ENCODE data around the gene CDC42EP5.
A peak's percentile ranks its signal among the peaks of the same experiment; 100 is the strongest.

The CDC42EP5 gene

DNA sequence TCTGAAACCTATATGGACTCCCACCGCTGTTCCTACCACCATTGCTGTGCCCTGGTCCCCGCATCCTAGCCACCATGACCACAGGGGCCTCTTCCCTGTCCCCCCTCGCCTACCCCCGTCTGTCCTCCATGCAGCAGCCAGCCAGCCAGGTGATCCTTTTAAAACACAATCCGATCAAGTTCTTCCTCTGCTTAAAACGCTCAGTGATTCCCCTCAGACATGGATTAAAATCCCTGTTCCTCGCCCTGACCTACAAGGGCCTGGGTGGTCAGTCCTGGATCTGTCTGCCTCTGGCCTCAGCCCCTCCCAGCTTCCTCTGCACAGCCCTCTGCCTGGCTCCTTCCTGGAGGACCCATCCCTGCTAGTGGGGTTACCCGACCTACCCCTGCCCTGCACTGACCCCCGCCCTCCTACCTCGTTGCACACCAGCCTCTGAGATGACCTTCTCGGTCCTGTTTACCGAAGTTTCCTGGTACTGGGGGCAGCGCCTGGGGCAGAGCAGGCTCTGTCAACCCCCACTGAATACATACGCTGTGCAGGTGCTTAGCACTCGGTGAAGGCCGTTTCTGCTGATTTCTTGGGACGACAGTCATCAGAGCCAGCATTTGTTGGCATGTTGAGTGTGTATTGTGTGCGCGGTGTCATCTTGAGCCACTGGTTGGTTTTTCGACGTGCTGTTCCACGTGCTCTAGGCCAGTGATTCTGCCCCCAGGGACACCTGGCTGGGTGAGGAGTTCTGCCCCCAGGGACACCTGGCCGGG is 38.8 kb downstream of the CDC42EP5 start:
- ATAC-seq: no peak
- peaks cover 3% of the 10 kb centered on the region for H3K36me3 Mint-ChIP-seq (ENCODE audit: low read depth)
- no peak overlapping the region for H3K4me3 Mint-ChIP-seq
- peaks cover 8% of the 10 kb centered on the region for H3K27me3 Mint-ChIP-seq
- DNase-seq: no peak
- H3K27ac Mint-ChIP-seq: no peak overlapping the region
- peaks cover 20% of the 10 kb centered on the region for H3K4me1 Mint-ChIP-seq
- no peaks in the 10 kb centered on the region for H3K9me3 Mint-ChIP-seq

DNA sequence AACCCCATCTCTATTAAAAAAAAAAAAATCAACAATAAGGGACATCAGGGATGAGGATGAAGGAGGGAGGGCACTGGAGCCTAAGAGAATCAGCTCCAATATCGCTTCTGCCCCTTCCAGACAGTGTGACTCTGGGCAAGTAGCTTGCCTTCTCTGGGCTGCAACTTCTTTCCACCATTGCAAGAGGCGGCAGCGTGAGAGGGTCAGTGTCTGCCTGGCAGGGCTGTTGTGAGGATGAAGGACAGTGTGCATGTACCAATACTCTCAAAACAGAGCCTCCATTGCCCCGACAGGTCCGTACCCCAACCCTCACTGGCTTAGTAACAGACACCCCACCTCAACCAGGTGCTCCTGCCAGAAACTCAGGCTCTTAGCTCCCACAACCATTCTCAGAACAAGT is 39.4 kb downstream of the CDC42EP5 start:
- Mint-ChIP-seq H3K9me3 (no peaks in the 10 kb centered on the region), H3K4me3 (no peak overlapping the region), H3K27ac (no peak overlapping the region), H3K27me3 (peaks cover 14% of the 10 kb centered on the region), H3K4me1 (peaks cover 16% of the 10 kb centered on the region), H3K36me3 (ENCODE audit: low read depth) (peaks cover 3% of the 10 kb centered on the region)
- DNase-seq: no peak
- ATAC-seq: no peak

DNA sequence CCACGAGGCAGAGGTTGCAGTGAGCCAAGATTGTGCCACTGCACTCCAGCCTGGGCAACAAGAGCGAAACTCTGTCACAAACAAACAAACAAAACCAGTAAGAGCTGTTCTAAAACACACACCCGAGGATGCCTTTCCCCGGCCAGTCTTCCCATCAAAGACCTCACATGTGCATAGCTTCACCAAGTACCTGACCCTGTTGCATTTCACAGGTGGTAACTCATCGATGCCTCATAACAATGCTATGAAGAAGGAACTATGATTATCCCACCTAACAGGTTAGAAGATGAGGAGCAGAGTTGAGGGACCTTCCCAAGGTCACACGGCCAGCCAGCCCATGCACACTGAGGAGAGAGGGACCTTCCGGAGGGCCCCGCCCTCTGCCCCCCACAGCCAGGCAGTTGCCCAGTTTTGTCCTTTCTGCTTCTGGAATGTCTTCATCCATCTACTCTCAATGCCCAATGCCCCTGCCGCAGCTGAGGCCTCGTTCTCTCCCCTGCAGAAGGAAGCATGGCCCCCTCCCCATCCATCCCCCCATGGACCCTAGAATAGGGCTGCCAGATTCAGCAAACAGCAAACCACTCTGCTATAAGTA is 40.9 kb downstream of the CDC42EP5 start:
- Mint-ChIP-seq H3K36me3 (ENCODE audit: low read depth) (peaks cover 3% of the 10 kb centered on the region), H3K27me3 (peaks cover 18% of the 10 kb centered on the region), H3K27ac (no peak overlapping the region), H3K4me3 (no peak overlapping the region), H3K4me1 (peaks cover 16% of the 10 kb centered on the region), H3K9me3 (no peaks in the 10 kb centered on the region)
- DNase-seq (no peak), ATAC-seq (no peak)

DNA sequence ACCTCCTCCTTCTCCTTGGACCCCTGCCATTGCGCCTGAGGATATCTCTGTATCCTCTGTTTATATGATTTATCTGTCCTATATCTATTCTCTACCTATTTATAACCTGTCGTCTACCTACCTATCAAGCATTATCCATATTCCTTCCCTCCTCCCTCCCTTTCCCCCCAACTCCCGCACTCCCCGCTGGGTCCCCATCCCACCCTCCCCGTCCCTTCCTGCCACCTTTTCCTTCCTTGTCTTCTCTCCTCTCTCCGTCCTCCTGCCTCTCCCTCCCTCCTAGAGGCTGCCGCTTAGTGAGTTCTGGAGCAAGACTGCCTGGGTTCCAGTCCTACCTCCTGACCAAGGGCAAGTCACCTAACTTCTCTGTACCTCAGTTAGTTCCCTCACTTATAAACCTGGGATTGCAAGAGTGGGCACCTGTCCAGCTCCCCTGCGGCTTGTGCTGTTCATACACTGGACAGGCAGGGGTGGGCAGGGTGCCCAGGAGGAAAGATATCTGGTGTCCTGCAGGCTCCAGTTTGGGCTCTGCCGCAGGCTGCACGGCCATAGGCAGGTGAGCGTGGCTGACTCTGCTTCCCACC is 41.7 kb downstream of the CDC42EP5 start:
- peaks cover 22% of the 10 kb centered on the region for H3K27me3 Mint-ChIP-seq

DNA sequence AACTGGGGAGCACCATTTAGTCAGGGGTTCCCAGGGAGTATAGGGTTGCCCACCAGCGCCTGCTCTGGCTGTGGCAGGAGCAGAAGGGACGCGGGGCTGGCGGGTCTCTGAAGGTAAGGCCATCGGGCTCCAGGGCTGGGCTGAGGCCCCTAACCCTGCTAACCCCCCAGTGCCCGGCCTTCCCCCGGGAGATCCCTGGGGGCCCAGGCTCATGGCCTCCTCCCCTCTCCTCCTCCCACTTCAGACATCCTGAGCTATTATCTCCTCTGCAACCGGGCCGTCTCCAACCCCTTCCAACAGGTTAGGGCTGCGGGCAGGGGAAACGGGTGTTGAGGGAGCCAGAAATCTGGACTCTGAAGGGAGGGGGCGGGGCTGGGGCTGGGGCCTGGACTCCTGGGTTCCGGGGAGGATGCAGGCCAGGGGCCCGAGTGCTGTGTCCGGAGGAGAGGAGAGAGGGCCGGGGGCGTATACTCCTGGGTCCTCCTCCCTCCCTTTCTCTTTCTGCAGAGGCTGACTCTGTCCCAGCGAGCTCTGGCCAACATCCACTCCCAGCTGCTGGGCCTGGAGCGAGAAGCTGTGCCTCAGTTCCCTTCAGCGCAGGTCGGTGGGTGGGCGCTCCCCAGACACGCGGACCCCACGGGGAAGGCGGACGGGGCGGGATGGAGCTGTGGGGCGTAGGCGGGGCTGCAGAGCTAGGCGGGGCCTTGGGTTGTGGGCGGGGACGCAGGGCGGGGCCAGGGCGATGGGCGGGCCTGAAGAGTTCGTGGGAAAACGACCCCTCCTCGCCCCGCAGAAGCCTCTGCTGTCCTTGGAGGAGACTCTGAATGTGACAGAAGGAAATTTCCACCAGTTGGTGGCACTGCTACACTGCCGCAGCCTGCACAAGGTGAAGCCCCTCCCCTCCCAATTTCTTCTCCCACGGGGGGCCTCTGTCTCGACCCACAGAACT is 42.5 kb downstream of the CDC42EP5 start:
- H3K4me3 Mint-ChIP-seq: peak overlapping the region; percentile 42

More for the DNA sequence above, 41.7 kb downstream of the CDC42EP5 start:
- no peak for DNase-seq
- H3K4me3 Mint-ChIP-seq: no peak overlapping the region
- H3K27ac Mint-ChIP-seq: no peak overlapping the region
- no peaks in the 10 kb centered on the region for H3K9me3 Mint-ChIP-seq
- H3K4me1 Mint-ChIP-seq: peaks cover 16% of the 10 kb centered on the region
- ATAC-seq: no peak
- H3K36me3 Mint-ChIP-seq (ENCODE audit: low read depth): no peaks in the 10 kb centered on the region

DNA sequence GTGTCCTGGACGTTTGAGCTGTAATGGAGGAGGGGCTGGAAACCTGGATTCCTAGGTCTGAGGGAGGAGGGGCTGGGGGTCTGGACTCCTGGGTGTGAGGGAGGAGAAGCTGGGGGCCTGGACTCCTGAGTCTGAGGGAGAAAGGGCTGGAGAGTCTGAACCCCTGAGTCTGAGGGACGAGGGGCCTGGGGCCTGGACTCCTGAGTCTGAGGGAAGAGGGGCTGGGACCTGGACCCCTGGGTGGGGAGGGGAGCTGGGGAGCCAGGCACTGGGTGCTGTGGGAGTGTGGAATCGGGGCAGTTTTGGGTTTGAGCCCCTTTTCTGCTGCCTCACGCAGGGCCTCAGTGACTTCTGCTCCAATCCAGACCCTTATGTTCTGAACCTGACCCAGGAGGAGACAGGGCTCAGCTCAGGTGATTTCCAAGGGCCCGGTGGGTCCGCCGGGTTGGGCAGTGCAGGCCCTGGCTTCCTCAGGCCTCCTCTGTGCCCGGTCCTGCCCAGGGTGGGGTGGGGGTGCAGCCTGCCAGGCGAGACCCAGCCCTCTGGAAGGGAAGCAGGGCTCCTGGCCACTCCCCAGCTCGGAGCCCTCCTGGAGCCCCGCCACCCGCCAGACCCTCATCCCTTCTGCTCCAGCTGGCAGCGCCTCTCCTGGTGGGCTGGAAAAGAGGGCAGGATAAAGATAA is 43.4 kb downstream of the CDC42EP5 start:
- DNase-seq: no peak
- no peak overlapping the region for H3K4me3 Mint-ChIP-seq
- peaks cover 28% of the 10 kb centered on the region for H3K27me3 Mint-ChIP-seq
- no peaks in the 10 kb centered on the region for H3K9me3 Mint-ChIP-seq
- no peak for ATAC-seq
- no peaks in the 10 kb centered on the region for H3K36me3 Mint-ChIP-seq (ENCODE audit: low read depth)
- H3K27ac Mint-ChIP-seq: no peak overlapping the region
- peaks cover 10% of the 10 kb centered on the region for H3K4me1 Mint-ChIP-seq

More for the DNA sequence above, 42.5 kb downstream of the CDC42EP5 start:
- ATAC-seq (peak; percentile 49), DNase-seq (peak; percentile 66)
- Mint-ChIP-seq H3K36me3 (ENCODE audit: low read depth) (no peaks in the 10 kb centered on the region), H3K27ac (no peak overlapping the region), H3K4me1 (peaks cover 16% of the 10 kb centered on the region), H3K9me3 (no peaks in the 10 kb centered on the region), H3K27me3 (peaks cover 28% of the 10 kb centered on the region)

DNA sequence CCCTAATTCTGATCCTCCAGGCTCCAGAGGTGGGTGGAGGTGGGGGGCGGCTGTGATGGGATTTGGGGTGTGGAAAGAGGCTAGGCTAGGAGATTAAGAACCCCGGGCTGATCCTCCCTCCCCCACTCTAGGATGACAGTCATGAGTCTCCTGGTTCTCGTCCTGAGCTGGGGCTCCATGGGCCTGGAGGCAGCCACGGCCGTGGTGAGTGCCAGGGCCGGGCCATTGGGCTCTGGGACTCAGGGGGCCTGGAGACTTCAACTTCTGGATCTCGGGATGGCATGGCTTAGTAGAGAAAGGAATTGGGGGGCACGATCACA is 44.0 kb downstream of the CDC42EP5 start:
- H3K27ac Mint-ChIP-seq: no peak overlapping the region
- H3K27me3 Mint-ChIP-seq: peaks cover 28% of the 10 kb centered on the region
- DNase-seq: no peak
- no peak for ATAC-seq
- no peak overlapping the region for H3K4me3 Mint-ChIP-seq
- H3K4me1 Mint-ChIP-seq: peaks cover 6% of the 10 kb centered on the region
- no peaks in the 10 kb centered on the region for H3K9me3 Mint-ChIP-seq
- H3K36me3 Mint-ChIP-seq (ENCODE audit: low read depth): no peaks in the 10 kb centered on the region

DNA sequence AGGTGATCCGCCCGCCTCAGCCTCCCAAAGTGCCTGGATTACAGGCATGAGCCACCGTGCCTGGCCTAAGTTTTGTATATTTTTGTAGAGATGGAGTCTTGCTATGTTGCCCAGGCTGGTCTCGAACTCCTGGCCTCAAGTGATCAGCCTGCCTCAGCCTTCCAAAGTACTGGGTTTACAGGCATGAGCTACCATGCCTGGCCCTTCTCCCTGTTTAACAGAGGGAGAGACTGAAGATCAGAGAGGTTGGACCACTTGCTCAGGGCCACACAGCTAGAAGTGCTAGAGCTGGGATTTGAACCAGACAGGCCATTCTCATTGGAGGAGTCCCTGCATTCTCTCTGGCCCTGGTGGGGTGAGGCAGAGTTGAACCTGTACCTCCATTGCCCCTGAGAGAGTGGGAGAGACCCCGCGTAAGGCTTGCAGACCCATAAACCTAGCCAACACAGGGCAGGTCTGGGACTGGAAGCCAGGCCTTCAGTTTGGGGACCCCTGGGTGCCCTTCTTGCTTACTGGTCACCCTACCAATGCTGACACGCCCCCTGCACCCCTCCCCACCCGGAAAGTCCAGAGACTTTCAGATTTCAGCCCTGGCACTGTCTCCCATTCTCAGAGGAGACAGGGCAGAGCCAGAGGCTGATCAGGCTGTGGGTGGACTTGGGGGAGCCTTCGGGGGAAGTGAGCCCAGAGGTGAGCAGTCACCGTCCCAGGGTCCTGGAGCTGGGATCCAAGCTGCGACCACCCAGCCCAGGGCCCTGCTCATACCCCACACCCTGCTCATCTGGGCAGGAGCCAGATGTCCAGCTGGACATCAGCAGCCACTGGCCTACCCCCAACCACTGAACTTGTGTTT is 44.5 kb downstream of the CDC42EP5 start:
- no peak for ATAC-seq

DNA sequence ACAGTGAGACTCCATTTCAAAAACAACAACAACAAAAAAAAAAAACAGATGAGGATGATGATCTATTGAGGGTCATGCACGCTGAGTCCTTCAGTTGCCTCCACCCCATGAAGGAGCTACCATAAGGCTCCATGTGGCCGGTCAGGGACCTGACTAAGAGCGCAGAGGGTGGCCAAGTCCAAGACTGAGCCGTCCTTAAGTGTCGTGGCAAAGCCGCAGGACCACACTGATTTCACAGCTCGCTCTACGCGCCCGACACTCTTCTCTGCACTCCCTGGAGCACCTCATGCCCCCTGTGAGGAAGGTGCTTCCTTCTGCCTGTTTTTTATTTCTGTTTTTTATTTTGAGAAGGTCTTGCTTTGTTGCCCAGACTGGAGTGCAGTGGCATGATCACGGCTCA is 45.5 kb downstream of the CDC42EP5 start:
- H3K9me3 Mint-ChIP-seq: no peaks in the 10 kb centered on the region
- no peak overlapping the region for H3K4me3 Mint-ChIP-seq
- no peaks in the 10 kb centered on the region for H3K36me3 Mint-ChIP-seq (ENCODE audit: low read depth)
- no peak overlapping the region for H3K27ac Mint-ChIP-seq
- H3K4me1 Mint-ChIP-seq: peaks cover 6% of the 10 kb centered on the region
- no peak for DNase-seq
- H3K27me3 Mint-ChIP-seq: peaks cover 29% of the 10 kb centered on the region
- no peak for ATAC-seq

More for the DNA sequence above, 44.5 kb downstream of the CDC42EP5 start:
- no peak overlapping the region for H3K4me3 Mint-ChIP-seq
- H3K9me3 Mint-ChIP-seq: no peaks in the 10 kb centered on the region
- peaks cover 6% of the 10 kb centered on the region for H3K4me1 Mint-ChIP-seq
- no peaks in the 10 kb centered on the region for H3K36me3 Mint-ChIP-seq (ENCODE audit: low read depth)
- DNase-seq: no peak
- H3K27me3 Mint-ChIP-seq: peaks cover 28% of the 10 kb centered on the region
- no peak overlapping the region for H3K27ac Mint-ChIP-seq

DNA sequence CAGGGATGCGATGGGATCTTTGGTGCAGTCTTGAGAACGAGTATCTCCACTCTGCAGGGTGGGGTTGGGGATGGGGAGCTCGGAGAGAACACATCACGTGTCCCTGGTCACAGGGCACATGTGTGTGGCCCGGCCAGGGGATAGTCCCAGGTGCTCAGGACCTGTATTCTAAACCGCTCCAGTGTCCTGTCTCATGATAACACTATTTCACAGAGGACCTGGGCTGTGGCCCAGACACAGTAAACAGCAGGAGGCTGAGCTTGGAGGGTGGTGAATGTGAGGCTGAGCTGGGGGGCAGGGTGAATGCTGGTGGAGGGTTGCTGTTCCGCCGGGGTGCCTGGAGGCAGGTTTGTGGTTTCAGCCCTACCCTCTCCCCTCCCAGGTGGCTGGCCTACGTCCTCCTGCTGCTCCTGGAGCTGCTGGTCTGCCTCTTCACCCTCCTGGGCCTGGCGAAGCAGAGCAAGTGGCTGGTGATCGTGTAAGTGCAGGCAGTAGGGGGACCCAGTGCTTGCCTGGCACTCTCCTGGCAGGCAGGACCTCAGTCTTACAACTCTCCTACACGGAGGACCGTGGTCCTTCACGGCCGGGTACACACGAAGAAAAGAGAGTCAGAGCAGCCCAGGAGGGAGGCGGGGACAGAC is 46.7 kb downstream of the CDC42EP5 start:
- H3K27me3 Mint-ChIP-seq: peaks cover 27% of the 10 kb centered on the region
- H3K4me3 Mint-ChIP-seq: no peak overlapping the region
- H3K27ac Mint-ChIP-seq: no peak overlapping the region
- H3K36me3 Mint-ChIP-seq (ENCODE audit: low read depth): no peaks in the 10 kb centered on the region
- H3K4me1 Mint-ChIP-seq: peaks cover 6% of the 10 kb centered on the region
- H3K9me3 Mint-ChIP-seq: no peaks in the 10 kb centered on the region
- ATAC-seq (no peak), DNase-seq (no peak)

DNA sequence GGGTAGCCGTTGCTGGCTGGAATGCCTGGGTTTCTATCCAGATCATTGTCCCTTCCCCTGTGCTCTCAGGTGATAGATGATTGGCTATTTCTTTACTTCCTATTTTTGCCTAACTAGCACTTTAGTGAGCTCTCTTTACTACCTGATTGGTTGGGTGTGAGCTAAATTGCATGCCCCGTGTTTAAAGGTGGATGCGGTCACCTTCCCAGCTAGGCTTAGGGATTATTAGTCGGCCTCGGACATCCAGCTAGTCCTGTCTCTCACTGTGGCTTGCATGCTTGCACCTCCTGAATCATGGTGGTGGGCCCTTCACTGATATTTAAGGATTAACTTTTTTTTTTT is 47.7 kb downstream of the CDC42EP5 start:
- Mint-ChIP-seq H3K9me3 (no peaks in the 10 kb centered on the region), H3K4me1 (no peaks in the 10 kb centered on the region), H3K27me3 (peaks cover 27% of the 10 kb centered on the region), H3K27ac (no peak overlapping the region), H3K36me3 (ENCODE audit: low read depth) (no peaks in the 10 kb centered on the region), H3K4me3 (no peak overlapping the region)
- ATAC-seq (no peak), DNase-seq (no peak)

DNA sequence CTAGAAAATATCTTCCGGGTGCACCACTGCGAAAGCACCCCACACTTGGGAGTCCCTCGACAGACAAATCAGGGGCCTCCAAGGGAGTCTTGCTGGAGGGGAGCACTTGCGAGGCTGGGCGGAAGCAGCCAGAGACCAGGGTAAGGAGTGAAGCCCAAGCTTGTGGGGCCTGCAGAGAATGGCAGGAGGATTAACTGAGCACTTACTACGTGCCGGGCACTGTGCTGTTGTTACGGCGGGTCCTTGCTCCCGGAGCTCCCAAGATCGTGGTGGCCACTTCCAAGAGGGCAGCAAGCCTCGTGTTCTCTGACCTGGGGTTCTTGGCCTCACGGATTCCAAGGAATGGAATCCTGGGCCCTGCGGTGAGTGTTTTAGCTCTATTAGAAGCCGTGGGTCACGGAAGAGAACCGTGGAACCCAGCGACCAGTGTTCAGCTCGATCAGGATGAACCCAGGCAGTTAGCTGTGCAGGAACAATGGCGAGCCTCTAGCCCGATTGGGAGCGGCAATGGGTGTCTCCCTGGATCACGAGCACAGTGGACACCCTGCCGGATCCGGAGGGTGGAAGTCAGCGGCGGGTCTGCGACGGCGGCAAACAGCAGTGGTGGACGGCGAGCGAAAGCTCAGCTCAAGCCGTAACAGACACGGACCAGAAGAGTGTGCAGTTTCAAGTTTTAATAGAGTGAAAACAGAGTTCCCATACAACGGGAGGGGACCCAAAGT is 48.3 kb downstream of the CDC42EP5 start:
- DNase-seq (no peak), ATAC-seq (no peak)
- H3K27me3 Mint-ChIP-seq: peaks cover 25% of the 10 kb centered on the region
- no peak overlapping the region for H3K27ac Mint-ChIP-seq
- H3K4me1 Mint-ChIP-seq: no peaks in the 10 kb centered on the region
- no peak overlapping the region for H3K4me3 Mint-ChIP-seq
- H3K9me3 Mint-ChIP-seq: no peaks in the 10 kb centered on the region
- no peaks in the 10 kb centered on the region for H3K36me3 Mint-ChIP-seq (ENCODE audit: low read depth)

DNA sequence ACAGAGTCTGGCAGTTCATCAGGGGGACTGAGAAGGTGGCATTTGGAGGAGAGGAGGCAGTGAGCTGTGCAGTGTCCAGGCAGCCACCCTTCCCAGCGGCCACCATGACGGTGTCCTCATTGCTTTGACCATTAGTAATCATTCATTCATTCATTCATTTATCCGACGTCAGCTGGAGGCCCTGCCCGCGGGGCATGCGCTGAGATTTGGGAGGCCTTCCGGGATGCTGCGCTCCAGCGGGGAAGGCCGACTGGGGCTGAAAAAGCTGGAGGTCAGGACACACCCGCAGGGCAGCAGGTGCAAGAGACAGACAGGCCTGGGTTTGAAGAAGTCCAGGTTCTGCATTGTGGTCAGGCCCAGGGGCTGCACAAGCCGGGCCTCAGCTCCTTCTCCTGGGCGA is 48.9 kb downstream of the CDC42EP5 start:
- no peaks in the 10 kb centered on the region for H3K9me3 Mint-ChIP-seq
- ATAC-seq: no peak
- H3K36me3 Mint-ChIP-seq (ENCODE audit: low read depth): no peaks in the 10 kb centered on the region
- no peaks in the 10 kb centered on the region for H3K4me1 Mint-ChIP-seq
- H3K4me3 Mint-ChIP-seq: no peak overlapping the region
- H3K27ac Mint-ChIP-seq: no peak overlapping the region
- DNase-seq: no peak
- peaks cover 28% of the 10 kb centered on the region for H3K27me3 Mint-ChIP-seq
